ENCODE results near the gene AREL1. TPM values are rescaled to one million over a fixed set of nuclear protein-coding genes. Genes with fewer than 3 reads are reported as not detected.

AREL1 gene
- polyA plus RNA-seq, 1 experiment, result 52.7 TPM

- Histone ChIP-seq H3K4me3 (ENCODE audit: low read depth, low read length) (no peak overlapping the region), H3K27me3 (ENCODE audit: control insufficient read depth, insufficient read depth, low read length) (no peaks in the 10 kb centered on the region), H3K36me3 (ENCODE audit: control insufficient read depth, insufficient read depth, low read length) (no peaks in the 10 kb centered on the region)
- POLR2A ChIA-PET, result no interaction called here
- no peak for TF ChIP-seq CTCF (IDR thresholded peaks at IDR 0.05; ENCODE audit: insufficient read depth, low read depth, low read length)
- CTCF ChIA-PET, result interaction anchor here (1.1 to 1.6 kb wide), 2 partner anchors 98 to 101 kb away, joined by 4 to 5 read pairs; partner anchors contain the start of gene LTBP2
- DNase-seq (ENCODE audit: low read depth), result no peak
Observed at GRCh38 chr14:74710480-74710879, 2.4 kb downstream of the AREL1 start.

DNA sequence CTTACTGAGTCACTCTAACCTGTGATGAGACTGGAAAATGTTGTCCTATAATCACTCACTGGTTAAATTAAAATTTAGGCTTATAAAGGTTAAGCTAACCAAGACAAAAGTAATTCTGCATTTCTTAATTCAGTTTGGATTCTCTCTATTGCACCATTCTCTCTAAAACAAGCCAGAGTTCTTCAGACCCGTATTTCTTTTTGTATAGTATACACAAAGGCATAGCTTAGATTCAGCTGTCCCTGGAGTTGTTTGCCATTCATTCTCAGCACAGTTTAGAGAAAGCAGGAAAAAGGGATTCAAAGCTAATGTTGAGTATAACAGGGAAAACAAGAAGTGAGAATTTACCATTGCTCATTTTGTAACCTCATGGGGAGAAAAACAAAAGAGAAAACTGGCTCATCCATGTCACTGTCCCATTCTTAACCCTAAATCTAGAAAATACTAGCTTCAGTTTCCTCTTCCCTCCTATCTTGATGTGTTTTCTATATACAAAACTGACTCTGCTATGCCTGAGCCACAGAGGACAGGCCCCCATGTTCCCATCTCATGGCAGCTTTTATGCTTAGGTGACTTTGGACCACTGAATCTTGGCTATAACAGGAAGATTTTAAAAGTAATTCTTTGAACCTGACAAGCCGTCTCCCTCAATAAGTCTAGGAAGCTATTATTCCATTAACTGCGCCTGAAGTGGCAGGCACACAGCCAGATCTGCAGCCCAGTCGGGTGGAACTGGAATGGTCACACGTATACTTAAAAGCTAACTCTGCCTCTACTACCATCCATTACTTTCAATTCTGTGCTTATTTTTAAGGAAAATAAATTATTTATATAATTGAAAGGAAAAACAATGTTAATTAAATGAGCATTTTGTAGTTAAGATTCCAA, 7.0 kb downstream of the AREL1 start:
- Histone ChIP-seq H3K27me3 (ENCODE audit: control insufficient read depth, insufficient read depth, low read length) (no peaks in the 10 kb centered on the region), H3K4me3 (ENCODE audit: low read depth, low read length) (no peak overlapping the region), H3K36me3 (ENCODE audit: control insufficient read depth, insufficient read depth, low read length) (no peaks in the 10 kb centered on the region)
- ChIA-PET CTCF (interaction anchor here (1.0 to 1.6 kb wide), 3 partner anchors 87 to 97 kb away, joined by 4 to 8 read pairs (median 4); no protein-coding TSS in a partner anchor), POLR2A (no interaction called here)
- no peak for TF ChIP-seq CTCF (IDR thresholded peaks at IDR 0.05; ENCODE audit: insufficient read depth, low read depth, low read length)
- no peak for DNase-seq (ENCODE audit: low read depth)

DNA sequence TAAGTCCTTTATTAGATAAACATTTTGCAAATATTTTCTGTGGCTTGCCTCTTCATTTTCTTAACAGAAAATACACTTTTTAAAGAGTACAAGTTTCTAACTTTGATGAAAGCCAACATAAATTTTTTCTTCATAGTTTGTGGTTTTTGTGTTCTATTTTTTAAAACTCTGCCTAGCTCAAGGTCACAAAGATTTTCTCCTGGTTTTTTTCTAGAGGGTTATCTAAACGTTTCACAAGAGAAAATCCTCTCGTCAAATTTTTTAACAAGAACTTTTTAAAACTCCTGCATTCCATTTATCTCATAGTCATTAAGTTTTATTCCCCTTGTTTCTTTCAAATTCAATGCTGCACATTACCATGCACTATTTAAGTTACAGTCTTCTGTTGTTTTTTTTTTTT, 8.2 kb downstream of the AREL1 start:
- Histone ChIP-seq H3K4me3 (ENCODE audit: low read depth, low read length) (no peak overlapping the region), H3K27me3 (ENCODE audit: control insufficient read depth, insufficient read depth, low read length) (no peaks in the 10 kb centered on the region), H3K36me3 (ENCODE audit: control insufficient read depth, insufficient read depth, low read length) (no peaks in the 10 kb centered on the region)
- no peak for DNase-seq (ENCODE audit: low read depth)
- POLR2A ChIA-PET, result interaction anchor here (0.6 kb wide), 1 partner anchor 180 kb away, joined by 3 read pairs; no protein-coding TSS in a partner anchor
- CTCF ChIA-PET, result interaction anchor here (0.9 kb wide), 1 partner anchor 55 kb away, joined by 4 read pairs; no protein-coding TSS in a partner anchor
- no peak for TF ChIP-seq CTCF (IDR thresholded peaks at IDR 0.05; ENCODE audit: insufficient read depth, low read depth, low read length)

DNA sequence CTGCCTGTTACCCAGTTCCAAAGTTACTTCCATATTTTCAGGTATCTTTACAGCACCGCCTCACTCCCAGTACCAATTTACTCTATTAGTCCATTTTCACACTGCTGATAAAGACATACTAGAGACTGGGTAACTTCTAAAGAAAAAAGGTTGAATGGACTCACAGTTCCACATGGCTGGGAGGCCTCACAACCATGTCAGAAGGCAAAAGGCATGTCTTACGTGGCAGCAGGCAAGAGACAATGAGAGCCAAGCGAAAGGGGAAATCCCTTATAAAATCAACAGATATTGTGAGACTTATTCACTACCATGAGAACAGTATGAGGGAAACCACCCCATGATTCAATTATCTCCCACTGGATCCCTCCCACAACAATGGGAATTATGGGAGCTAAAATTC, 9.8 kb downstream of the AREL1 start:
- Histone ChIP-seq H3K4me3 (ENCODE audit: low read depth, low read length) (no peak overlapping the region), H3K27me3 (ENCODE audit: control insufficient read depth, insufficient read depth, low read length) (no peaks in the 10 kb centered on the region), H3K36me3 (ENCODE audit: control insufficient read depth, insufficient read depth, low read length) (no peaks in the 10 kb centered on the region)
- no peak for DNase-seq (ENCODE audit: low read depth)
- TF ChIP-seq CTCF (IDR thresholded peaks at IDR 0.05; ENCODE audit: insufficient read depth, low read depth, low read length), result no peak
- POLR2A ChIA-PET, result no interaction called here
- CTCF ChIA-PET, result no interaction called here

GRCh38 chr14:74702293-74702692, 10.6 kb downstream of the AREL1 start:
- TF ChIP-seq CTCF (IDR thresholded peaks at IDR 0.05; ENCODE audit: insufficient read depth, low read depth, low read length), result no peak
- no peaks in the 10 kb centered on the region for H3K27me3 ChIP-seq (ENCODE audit: control insufficient read depth, insufficient read depth, low read length)
- no peaks in the 10 kb centered on the region for H3K36me3 ChIP-seq (ENCODE audit: control insufficient read depth, insufficient read depth, low read length)
- DNase-seq (ENCODE audit: low read depth), result no peak
- ChIA-PET POLR2A (no interaction called here), CTCF (interaction anchor here (0.6 kb wide), 1 partner anchor 18 kb away, joined by 3 read pairs; no protein-coding TSS in a partner anchor)
- no peak overlapping the region for H3K4me3 ChIP-seq (ENCODE audit: low read depth, low read length)

Data from BJ (cell line).